NCI-H146 treated with DMSO at 0.1 percent for 48 hours (cell line): ENCODE measurements around the gene INSRR.

Experiments
- DNase-seq: peaks from one replicate; lab custom pipeline; 2025; ENCODE audit not compliant: unreplicated experiment; lab: John Stamatoyannopoulos, UW

The INSRR gene

GRCh38 chr1:156858959-156859522 lies at the start of gene INSRR:
TSS of gene INSRR (minus strand) at chr1:156859117. CDS start at chr1:156858621, 496 bp downstream.
- no peak for DNase-seq

GRCh38 chr1:156908541-156908940 lies 49.6 kb upstream of the INSRR start:
- no peak for DNase-seq

GRCh38 chr1:156906206-156906906 lies 47.4 kb upstream of the INSRR start:
- no peak for DNase-seq

- no peak for DNase-seq
Observed at GRCh38 chr1:156905651-156906050, 46.7 kb upstream of the INSRR start.

- DNase-seq, result no peak
Observed at GRCh38 chr1:156905176-156905575, 46.3 kb upstream of the INSRR start.

- no peak for DNase-seq
Observed at GRCh38 chr1:156904187-156904959, 45.5 kb upstream of the INSRR start.

GRCh38 chr1:156903328-156904091 lies 44.6 kb upstream of the INSRR start:
- no peak for DNase-seq

GRCh38 chr1:156901966-156902915 lies 43.3 kb upstream of the INSRR start:
- no peak for DNase-seq

GRCh38 chr1:156901590-156901900 lies 42.6 kb upstream of the INSRR start:
- no peak for DNase-seq

GRCh38 chr1:156900896-156901589 lies 42.1 kb upstream of the INSRR start:
- no peak for DNase-seq

- DNase-seq, result no peak
Observed at GRCh38 chr1:156899956-156900718, 41.2 kb upstream of the INSRR start.

- no peak for DNase-seq
Observed at GRCh38 chr1:156898971-156899664, 40.2 kb upstream of the INSRR start.

GRCh38 chr1:156898161-156898566 lies 39.2 kb upstream of the INSRR start:
- DNase-seq, result no peak

- no peak for DNase-seq
Observed at GRCh38 chr1:156897078-156897825, 38.3 kb upstream of the INSRR start.

- DNase-seq, result no peak
Observed at GRCh38 chr1:156896490-156897033, 37.6 kb upstream of the INSRR start.

- no peak for DNase-seq
Observed at GRCh38 chr1:156895927-156896326, 37.0 kb upstream of the INSRR start.

GRCh38 chr1:156895455-156895812 lies 36.5 kb upstream of the INSRR start:
- no peak for DNase-seq
